Tibial artery (tissue), 4 donors: ENCODE data around the gene DDX24.

Experiments used
- DNase-seq, 2 donors: peaks; one replicate each; pipeline ENCODE4 v3.0.0-alpha.2; 2019
- H3K27ac ChIP-seq, 2 donors: fragments of 200-600 bp; sonication (generic) in 1 of 2; 1 replicate in 1 of 2; 2 replicates in 1 of 2; pipeline ENCODE4 v1.5.1; 2018 to 2019; ENCODE audit warnings: mild to moderate bottlenecking in 1 of 2
- H3K27me3 ChIP-seq, 2 donors: fragments of 200-600 bp; sonication (generic) in 1 of 2; one replicate each; pipeline versions ENCODE4 v1.5.1 to v1.6.0; 2016 to 2019
- H3K36me3 ChIP-seq, 3 donors: fragments of 200-600 bp; sonication (generic) in 2 of 3; one replicate each; pipeline ENCODE4 v1.5.1; 2016 to 2019; ENCODE audit warnings: mild to moderate bottlenecking in 2 of 3
- H3K4me1 ChIP-seq, 4 donors: fragments of 200-600 bp; sonication (generic) in 2 of 4; 1 replicate in 3 of 4; 2 replicates in 1 of 4; pipeline ENCODE4 v1.5.1; 2016 to 2019
- H3K4me3 ChIP-seq, 2 donors: fragments of 200-600 bp; sonication (generic) in 1 of 2; 1 replicate in 1 of 2; 2 replicates in 1 of 2; pipeline ENCODE4 v1.5.1; 2018 to 2019; ENCODE audit warnings: mild to moderate bottlenecking in 2 of 2
- H3K9me3 ChIP-seq, 3 donors: fragments of 200-600 bp; sonication (generic) in 1 of 3; one replicate each; pipeline ENCODE4 v1.5.1; 2016 to 2019
- CTCF ChIP-seq, 2 experiments: fragments of 200-600 bp in 1 of 2; fragments of 450-650 bp in 1 of 2; IDR thresholded peaks; one replicate each; pipeline ENCODE4 v1.5.1; 2017 to 2019; ENCODE audit warnings: antibody characterized with exemption in 2 of 2, mild to moderate bottlenecking in 1 of 2, moderate library complexity in 1 of 2
- intact Hi-C: fragments of 100-400 bp; cut with DNase I; formaldehyde crosslinking; loops from one replicate; pipeline ENCODE4 v1.15.0; 2023; ENCODE audit warnings: low total_unique reads

Gene DDX24

DNA sequence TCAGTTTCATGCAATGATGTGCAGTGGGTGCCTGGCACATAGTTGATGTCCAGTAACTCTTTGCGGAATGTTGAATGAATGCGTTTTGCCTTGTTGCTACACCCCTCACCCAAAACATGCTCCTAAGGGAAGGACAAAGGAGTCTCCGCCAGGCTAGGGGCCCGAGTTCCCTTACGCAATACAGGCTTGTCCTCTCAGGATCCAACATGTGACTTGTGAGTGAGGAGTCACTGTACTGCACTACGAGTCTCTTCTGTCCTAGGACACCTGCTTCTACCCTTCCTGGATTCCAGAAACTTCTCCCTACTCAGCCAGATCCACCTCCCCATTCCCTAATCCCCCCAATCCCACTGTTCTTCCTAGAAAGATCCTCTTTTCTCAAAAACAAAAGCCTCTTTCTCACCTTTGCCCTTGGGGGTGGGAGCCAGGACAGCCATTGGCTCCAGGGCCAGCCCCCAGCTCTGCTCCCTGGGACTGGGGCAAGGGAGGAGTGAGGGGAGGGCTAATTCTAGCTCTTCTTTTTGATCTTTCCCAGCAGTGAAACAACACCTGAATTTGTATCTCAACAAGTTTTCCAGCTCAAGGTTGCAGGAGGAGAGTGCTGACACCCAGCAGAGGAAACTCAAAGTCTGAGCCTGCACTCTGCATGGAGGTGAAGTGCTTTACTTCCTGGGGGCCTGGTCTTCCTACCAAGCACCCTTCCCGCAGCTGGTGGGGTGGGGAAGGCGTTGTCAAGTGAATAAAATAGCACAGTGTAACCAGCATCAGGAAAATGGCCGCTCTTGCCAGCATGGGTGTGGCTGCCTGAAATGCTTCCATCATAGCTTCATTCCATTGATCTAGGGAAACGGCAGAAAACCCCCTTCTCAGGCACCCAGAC lies 58.2 kb downstream of the DDX24 start:
- peaks cover 0 to 9% (median 6%) of the 10 kb centered on the region in 4 donors for H3K4me1 ChIP-seq
- no peaks in the 10 kb centered on the region for H3K9me3 ChIP-seq
- TF ChIP-seq CTCF (IDR thresholded peaks at IDR 0.05), result no peak
- DNase-seq, result no peak
- no peak overlapping the region for H3K4me3 ChIP-seq
- intact Hi-C loops, result no loop called here
- no peaks in the 10 kb centered on the region for H3K36me3 ChIP-seq
- H3K27ac ChIP-seq, result no peak overlapping the region
- H3K27me3 ChIP-seq, result no peaks in the 10 kb centered on the region

GRCh38 chr14:94021416-94022157 lies 59.4 kb downstream of the DDX24 start:
- no peak overlapping the region for H3K4me3 ChIP-seq
- no peak overlapping the region for H3K27ac ChIP-seq
- no peaks in the 10 kb centered on the region for H3K36me3 ChIP-seq
- no peak for DNase-seq
- H3K4me1 ChIP-seq, result peaks cover 0 to 3% (median 2%) of the 10 kb centered on the region in 4 donors
- H3K9me3 ChIP-seq, result no peaks in the 10 kb centered on the region
- TF ChIP-seq CTCF (IDR thresholded peaks at IDR 0.05), result no peak
- intact Hi-C loops, result no loop called here
- no peaks in the 10 kb centered on the region for H3K27me3 ChIP-seq

DNA sequence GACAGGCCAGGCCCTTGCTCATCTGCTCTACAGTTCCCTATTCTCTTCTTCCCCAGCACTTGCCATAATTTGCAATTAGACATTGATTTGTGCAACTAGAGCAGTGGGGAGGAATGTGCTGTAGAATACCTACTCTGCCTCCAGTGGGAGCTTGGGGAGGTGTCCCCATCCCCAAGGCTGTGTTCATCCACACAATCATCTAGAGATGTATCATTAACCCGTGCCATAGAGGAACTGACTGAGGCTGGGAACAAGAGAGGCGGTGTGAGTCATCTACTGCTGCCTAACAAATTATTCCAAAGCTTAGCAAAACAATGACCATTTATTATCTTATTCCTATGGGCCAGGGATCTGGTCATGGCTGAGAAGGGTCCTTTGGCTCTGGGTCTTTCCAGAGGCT lies 60.0 kb downstream of the DDX24 start:
- H3K4me1 ChIP-seq, result no peaks in the 10 kb centered on the region
- H3K36me3 ChIP-seq, result no peaks in the 10 kb centered on the region
- H3K27me3 ChIP-seq, result peaks cover 0 to 4% of the 10 kb centered on the region in 2 donors
- no peak for DNase-seq
- no peak overlapping the region for H3K4me3 ChIP-seq
- TF ChIP-seq CTCF (IDR thresholded peaks at IDR 0.05), result no peak
- H3K9me3 ChIP-seq, result no peaks in the 10 kb centered on the region
- no peak overlapping the region for H3K27ac ChIP-seq
- intact Hi-C loops, result no loop called here

GRCh38 chr14:94020267-94020666 lies 60.7 kb downstream of the DDX24 start:
- no peaks in the 10 kb centered on the region for H3K36me3 ChIP-seq
- DNase-seq, result no peak
- TF ChIP-seq CTCF (IDR thresholded peaks at IDR 0.05), result no peak
- intact Hi-C loops, result no loop called here
- no peak overlapping the region for H3K27ac ChIP-seq
- H3K9me3 ChIP-seq, result no peaks in the 10 kb centered on the region
- no peaks in the 10 kb centered on the region for H3K4me1 ChIP-seq
- peaks cover 0 to 4% of the 10 kb centered on the region in 2 donors for H3K27me3 ChIP-seq
- no peak overlapping the region for H3K4me3 ChIP-seq

DNA sequence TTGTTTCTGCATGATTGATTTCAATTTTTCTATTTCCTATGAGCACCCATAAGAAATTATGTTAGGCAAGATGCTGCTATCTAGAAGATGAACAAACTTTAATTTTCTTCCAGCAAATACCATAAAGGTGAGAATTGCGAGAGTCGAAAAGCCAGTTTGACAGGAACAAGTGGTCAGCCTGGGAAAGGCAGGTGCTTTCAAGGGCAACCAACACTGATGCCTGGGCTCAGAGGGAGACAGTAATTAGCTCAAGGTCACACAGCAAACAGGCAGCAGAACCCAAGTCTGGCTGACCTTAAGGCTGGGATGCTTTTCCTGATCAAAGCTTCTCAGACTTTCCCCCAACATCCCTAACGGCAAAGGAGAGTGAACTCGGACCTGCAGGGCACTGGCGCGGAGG lies 61.7 kb downstream of the DDX24 start:
- Histone ChIP-seq H3K27ac (no peak overlapping the region), H3K4me1 (no peaks in the 10 kb centered on the region), H3K36me3 (no peaks in the 10 kb centered on the region), H3K9me3 (no peaks in the 10 kb centered on the region), H3K4me3 (no peak overlapping the region), H3K27me3 (peaks cover 0 to 4% of the 10 kb centered on the region in 2 donors)
- no peak for TF ChIP-seq CTCF (IDR thresholded peaks at IDR 0.05)
- intact Hi-C loops, result no loop called here
- DNase-seq, result no peak
